ENCODE measurements around the gene ITGB1.

Gene ITGB1

GRCh38 chr10:32889631-32890212 is 68.3 kb downstream of the ITGB1 start:
- no peak for DNase-seq (ENCODE audit: low read depth in 3 of 3)

- DNase-seq (ENCODE audit: low read depth in 3 of 3), result no peak
Measured at GRCh38 chr10:32888161-32888927, 69.7 kb downstream of the ITGB1 start.

DNA sequence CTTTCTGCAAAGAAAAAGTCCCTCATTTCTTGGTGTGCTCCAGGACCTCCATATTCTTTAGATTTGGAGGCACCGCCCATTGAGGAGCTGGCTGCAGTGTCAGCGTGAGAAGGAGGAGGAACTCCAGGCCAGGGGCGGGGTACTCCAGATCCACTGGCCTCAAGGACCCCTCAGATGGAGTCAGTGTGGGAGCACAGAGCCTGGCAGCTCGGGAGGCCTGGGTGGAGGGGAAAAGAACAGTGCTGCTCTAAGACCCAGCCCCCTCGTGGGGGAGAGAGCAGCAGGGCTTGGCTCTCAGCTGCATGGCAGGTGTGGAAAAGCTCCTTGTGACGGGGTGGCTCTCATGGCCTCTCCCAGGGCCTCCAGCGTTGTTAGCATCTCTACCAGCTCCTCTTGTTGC is 70.5 kb downstream of the ITGB1 start:
- DNase-seq (ENCODE audit: low read depth in 3 of 3), result no peak

GRCh38 chr10:32882076-32882475 is 76.0 kb downstream of the ITGB1 start:
- DNase-seq (ENCODE audit: low read depth in 3 of 3), result no peak

DNA sequence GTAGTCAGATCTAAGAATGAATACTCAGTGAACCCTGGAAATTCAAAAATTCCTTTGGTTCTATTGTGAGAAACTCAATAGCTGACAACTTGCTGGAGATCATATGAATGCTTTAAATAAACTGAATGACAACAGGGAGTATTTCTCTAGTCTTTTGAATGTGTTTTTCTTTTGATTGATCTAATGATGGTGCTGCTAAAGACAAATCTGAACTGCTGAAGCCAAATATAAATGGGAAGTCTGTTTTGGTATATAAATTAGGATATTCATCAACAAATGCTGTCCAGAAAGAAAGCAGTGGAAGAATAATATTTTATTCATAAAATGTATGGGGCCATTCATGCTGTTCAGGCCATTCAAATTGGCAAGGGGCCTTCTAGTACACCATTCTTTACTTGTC is 79.4 kb downstream of the ITGB1 start:
- no peak for DNase-seq (ENCODE audit: low read depth in 3 of 3)

DNA sequence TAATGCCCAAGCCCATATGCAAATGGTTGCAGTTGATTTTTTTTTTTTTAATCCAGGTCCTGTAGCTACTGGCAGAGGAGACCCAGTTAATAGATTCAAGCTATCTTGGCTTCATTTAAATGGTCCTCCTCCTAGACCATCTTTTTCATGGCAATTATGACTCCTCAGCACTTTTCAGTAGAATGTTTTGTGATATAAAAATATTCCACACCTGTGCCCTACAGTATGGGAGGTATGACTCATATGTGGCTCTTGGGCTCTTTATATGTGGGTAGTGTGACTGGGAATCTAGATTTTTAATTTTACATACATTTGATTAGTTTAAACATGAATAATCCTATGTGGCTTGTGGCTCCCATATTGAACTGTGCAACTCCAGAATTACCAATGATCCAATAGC is 80.1 kb downstream of the ITGB1 start:
- DNase-seq (ENCODE audit: low read depth in 3 of 3), result no peak

DNA sequence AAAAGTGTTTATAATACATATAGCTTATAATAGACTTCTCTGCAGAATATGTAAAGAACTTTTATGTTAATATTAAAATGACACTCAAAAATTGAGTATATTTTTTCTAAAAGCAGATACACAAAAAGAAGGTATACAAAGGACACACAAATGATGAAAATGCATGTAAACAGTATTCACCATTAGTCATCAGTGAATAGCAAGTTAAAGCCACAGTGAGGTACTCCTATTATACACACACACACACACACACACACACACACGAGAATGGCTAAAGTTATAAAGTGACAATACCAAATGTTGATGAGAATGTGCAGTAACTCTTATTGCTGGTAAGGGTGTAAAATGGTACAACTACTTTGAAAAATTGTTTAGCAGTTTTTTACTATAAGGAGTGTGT is 92.9 kb downstream of the ITGB1 start:
- no peak for DNase-seq (ENCODE audit: low read depth in 3 of 3)

- DNase-seq (ENCODE audit: low read depth in 3 of 3), result no peak
Measured at GRCh38 chr10:32854435-32854834, 103.6 kb downstream of the ITGB1 start.

- DNase-seq (ENCODE audit: low read depth in 3 of 3), result no peak
Measured at GRCh38 chr10:32851301-32851700, 106.7 kb downstream of the ITGB1 start.
